Stimulated activated CD4-positive, alpha-beta T cell treated with anti-CD3 and anti-CD28 coated beads, TNF-alpha, amount 100 ng/mL, for 1 hour (primary cell): Measurements from ENCODE around the gene TYW1.
A peak's percentile ranks its signal among the peaks of the same experiment; 100 is the strongest.
"Not testable (repeated sequence)": the region's sequence is repeated elsewhere in the genome, so short reads cannot be mapped to it uniquely, and the experiment has no call there.

ENCODE experiments used
- DNase-seq, 3 donors: peaks; one replicate each; pipeline ENCODE4 v3.0.0-alpha.2; 2020; ENCODE audit warnings: low read depth in 3 of 3, low spot score in 1 of 3

TYW1 gene

GRCh38 chr7:66994691-66995049 lies 2.0 kb upstream of the TYW1 start:
- DNase-seq, result peak; percentile 4 to 20 (median 5)

- DNase-seq, result peak; percentile 71 to 87 (median 83)
Observed at GRCh38 chr7:66995050-66995776, 1.4 kb upstream of the TYW1 start, which contains the start of gene SBDS. Gene SBDS, minus strand, starts transcription at chr7:66995586. Its CDS starts 169 bp downstream, at chr7:66995417.

- DNase-seq, result not testable (repeated sequence)
Observed at GRCh38 chr7:67000601-67001258, 4.1 kb downstream of the TYW1 start.

GRCh38 chr7:67004145-67004544 lies 7.5 kb downstream of the TYW1 start:
- DNase-seq, result not testable (repeated sequence)

- DNase-seq, result no peak
Observed at GRCh38 chr7:67006965-67007364, 10.3 kb downstream of the TYW1 start.

- DNase-seq, result no peak
Observed at GRCh38 chr7:67008260-67008659, 11.6 kb downstream of the TYW1 start.

GRCh38 chr7:67009677-67010076 lies 13.0 kb downstream of the TYW1 start:
- DNase-seq, result not testable (repeated sequence)

- DNase-seq, result not testable (repeated sequence)
Observed at GRCh38 chr7:67014076-67014622, 17.5 kb downstream of the TYW1 start.

- not testable (repeated sequence) for DNase-seq
Observed at GRCh38 chr7:67017971-67018370, 21.3 kb downstream of the TYW1 start.

GRCh38 chr7:67018940-67019339 lies 22.3 kb downstream of the TYW1 start:
- DNase-seq, result no peak

- DNase-seq, result no peak
Observed at GRCh38 chr7:67019562-67020390, 23.1 kb downstream of the TYW1 start.

- no peak for DNase-seq
Observed at GRCh38 chr7:67021260-67021659, 24.6 kb downstream of the TYW1 start.

- DNase-seq, result no peak
Observed at GRCh38 chr7:67022511-67022910, 25.9 kb downstream of the TYW1 start.

GRCh38 chr7:67025459-67025858 lies 28.8 kb downstream of the TYW1 start:
- DNase-seq, result not testable (repeated sequence)

- not testable (repeated sequence) for DNase-seq
Observed at GRCh38 chr7:67031685-67032084, 35.1 kb downstream of the TYW1 start.

- DNase-seq, result no peak
Observed at GRCh38 chr7:67033251-67033650, 36.6 kb downstream of the TYW1 start.

- DNase-seq, result not testable (repeated sequence)
Observed at GRCh38 chr7:67036432-67037395, 40.1 kb downstream of the TYW1 start.

- not testable (repeated sequence) for DNase-seq
Observed at GRCh38 chr7:67040832-67041231, 44.2 kb downstream of the TYW1 start.

GRCh38 chr7:67042781-67043558 lies 46.3 kb downstream of the TYW1 start:
- DNase-seq, result not testable (repeated sequence)
